Activated CD8-positive, alpha-beta memory T cell treated with anti-CD3 and anti-CD28 coated beads, Interleukin-2, amount 10 ng/mL, durations not matched to agents 7 days and 5 days (primary cell): ENCODE results near the gene ADCY3. TPM values are rescaled to one million over a fixed set of nuclear protein-coding genes. Genes with fewer than 3 reads are reported as not detected.

Source experiments
- ATAC-seq: fragments of 150-1000 bp; cut with Tn5 transposase; one replicate; pipeline ENCODE4 v1.10.0; 2021; ENCODE audit warnings: moderate library complexity
- CTCF ChIA-PET: fragments of 350-600 bp; sonication (Branson Sonifier 250); formaldehyde crosslinking; loops from one replicate; lab custom pipeline; 2021; ENCODE audit warnings: antibody characterized with exemption; lab: Charles Lee
- DNase-seq: peaks from one replicate; pipeline ENCODE4 v3.0.0-alpha.2; 2020
- H3K27ac Mint-ChIP-seq: one replicate; pipeline ENCODE4 v1.8.0; 2021; ENCODE audit warnings: mild to moderate bottlenecking, mixed read lengths
- H3K27me3 Mint-ChIP-seq: one replicate; pipeline ENCODE4 v1.8.0; 2021; ENCODE audit warnings: mixed read lengths
- H3K36me3 Mint-ChIP-seq: one replicate; pipeline ENCODE4 v1.8.0; 2021; ENCODE audit warnings: mild to moderate bottlenecking, mixed read lengths
- H3K4me1 Mint-ChIP-seq: one replicate; pipeline ENCODE4 v1.8.0; 2021; ENCODE audit warnings: mixed read lengths
- H3K4me3 Mint-ChIP-seq: one replicate; pipeline ENCODE4 v1.8.0; 2021; ENCODE audit warnings: mild to moderate bottlenecking, moderate library complexity, mixed read lengths
- H3K9me3 Mint-ChIP-seq: one replicate; pipeline ENCODE4 v1.8.0; 2022; ENCODE audit warnings: low read depth, mixed read lengths
- total RNA-seq, 2 experiments: library from RNA; stranded (reverse); gene quantifications; one replicate each; pipeline ENCODE4 v1.2.3, GENCODE V29; 2021

Gene ADCY3
- total RNA-seq, 2 experiments from 2014 or later, result 81.4 to 85.0 TPM

DNA sequence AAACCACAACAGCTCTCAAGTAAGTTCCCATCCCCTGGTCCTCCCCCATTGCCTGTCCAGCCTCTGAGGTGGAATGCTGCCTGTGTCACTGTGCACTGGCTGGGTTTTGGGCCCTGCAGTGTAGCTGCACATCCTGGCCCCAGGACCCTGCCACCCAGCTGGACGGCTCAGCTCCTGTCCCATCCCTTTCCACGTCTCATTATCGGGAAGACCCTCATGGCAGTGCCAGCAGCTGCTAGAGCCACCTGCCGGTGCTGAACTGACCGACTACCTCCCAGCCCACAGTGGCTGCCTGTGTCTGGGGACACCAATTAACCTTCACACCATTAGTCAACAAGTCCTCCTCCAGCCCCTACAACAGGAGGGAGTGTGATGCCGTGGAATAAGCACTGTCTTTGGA, 31.9 kb downstream of the ADCY3 start:
- Mint-ChIP-seq H3K27ac (no peak overlapping the region), H3K27me3 (no peaks in the 10 kb centered on the region), H3K36me3 (peaks cover 21% of the 10 kb centered on the region), H3K4me3 (no peak overlapping the region), H3K9me3 (peaks cover 2% of the 10 kb centered on the region), H3K4me1 (peaks cover 2% of the 10 kb centered on the region)
- ATAC-seq (no peak), DNase-seq (no peak)
- CTCF ChIA-PET, result no interaction called here

DNA sequence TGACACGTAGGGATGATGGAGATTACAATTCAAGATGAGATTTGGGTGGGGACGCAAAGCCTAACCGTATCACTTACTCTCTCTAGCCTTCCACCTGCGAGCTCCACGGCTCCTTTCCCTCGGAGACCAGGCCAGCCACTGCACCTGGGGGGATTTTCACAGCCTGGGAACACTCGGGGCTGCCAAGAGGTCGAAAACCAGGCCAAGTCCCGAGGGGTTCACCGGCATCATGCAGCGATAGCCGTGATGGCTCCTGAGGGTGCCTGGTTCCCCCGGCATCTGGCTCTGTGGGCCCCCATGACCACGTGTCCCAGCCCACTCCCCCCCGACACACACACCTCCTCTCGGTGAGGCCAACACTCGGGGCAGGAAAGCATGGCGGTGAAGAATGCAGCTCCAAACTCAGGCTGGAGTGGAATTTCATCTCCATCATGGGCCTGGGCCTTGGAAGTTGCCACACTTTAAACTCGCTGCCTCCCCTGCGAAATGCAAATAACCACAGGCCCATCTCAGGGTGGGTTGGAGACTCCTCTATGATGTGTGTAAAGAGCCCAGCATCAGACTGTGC, 32.6 kb downstream of the ADCY3 start:
- peaks cover 2% of the 10 kb centered on the region for H3K9me3 Mint-ChIP-seq
- ATAC-seq (no peak), DNase-seq (no peak)
- CTCF ChIA-PET, result no interaction called here
- peaks cover 3% of the 10 kb centered on the region for H3K4me1 Mint-ChIP-seq
- peaks cover 19% of the 10 kb centered on the region for H3K36me3 Mint-ChIP-seq
- H3K27me3 Mint-ChIP-seq, result no peaks in the 10 kb centered on the region
- H3K27ac Mint-ChIP-seq, result no peak overlapping the region
- no peak overlapping the region for H3K4me3 Mint-ChIP-seq

DNA sequence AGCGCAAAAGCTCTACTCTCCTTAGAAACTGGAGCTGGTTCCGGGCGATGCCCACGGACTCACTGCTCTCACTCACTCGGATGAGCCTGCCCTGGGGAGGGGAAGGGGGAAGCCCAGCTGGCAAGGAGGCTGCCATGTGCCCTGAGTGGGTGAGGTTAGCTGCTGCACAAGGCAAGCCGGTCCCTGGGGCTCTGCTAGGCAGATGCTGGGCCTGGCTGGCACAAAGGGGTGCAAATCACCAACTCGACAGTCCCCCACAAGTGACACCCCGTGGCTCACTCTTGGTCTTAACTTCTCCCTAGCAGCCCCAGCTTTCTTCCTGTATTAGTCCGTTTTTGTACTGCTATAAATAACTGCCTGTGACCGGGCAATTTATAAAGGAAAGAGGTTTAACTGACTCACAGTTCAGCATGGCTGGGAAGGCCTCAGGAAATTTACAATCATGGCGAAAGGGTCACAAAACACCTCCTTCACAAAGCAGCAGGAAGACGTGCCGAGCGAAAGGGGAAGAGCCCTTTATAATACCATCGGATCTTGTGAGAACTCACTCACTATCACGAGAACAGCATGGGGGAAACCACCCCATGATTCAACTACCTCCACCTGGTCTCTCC, 33.2 kb downstream of the ADCY3 start:
- CTCF ChIA-PET, result no interaction called here
- Mint-ChIP-seq H3K36me3 (peaks cover 19% of the 10 kb centered on the region), H3K4me3 (no peak overlapping the region), H3K4me1 (peaks cover 7% of the 10 kb centered on the region), H3K9me3 (peaks cover 2% of the 10 kb centered on the region), H3K27ac (no peak overlapping the region), H3K27me3 (no peaks in the 10 kb centered on the region)
- no peak for DNase-seq
- ATAC-seq, result no peak

DNA sequence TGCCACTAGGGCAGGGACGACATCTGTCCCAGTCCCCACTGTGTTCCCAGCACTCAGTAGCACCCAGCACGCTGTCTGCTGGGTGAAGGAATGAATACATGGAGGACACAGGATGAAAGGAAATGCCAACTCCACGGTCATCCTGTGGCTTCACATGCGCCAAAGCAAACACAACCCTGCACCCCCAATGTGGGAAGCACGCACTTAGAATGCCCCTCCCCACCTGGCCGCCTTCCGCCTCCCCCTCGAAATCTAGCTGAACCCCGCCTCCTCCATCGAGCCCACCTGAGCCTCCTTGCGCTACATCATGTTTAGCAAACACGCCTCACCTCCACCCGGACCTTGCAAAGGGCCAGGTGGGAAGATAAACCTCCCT, 33.9 kb downstream of the ADCY3 start:
- H3K9me3 Mint-ChIP-seq, result no peaks in the 10 kb centered on the region
- H3K36me3 Mint-ChIP-seq, result peaks cover 15% of the 10 kb centered on the region
- CTCF ChIA-PET, result no interaction called here
- H3K27me3 Mint-ChIP-seq, result no peaks in the 10 kb centered on the region
- DNase-seq (no peak), ATAC-seq (no peak)
- H3K4me3 Mint-ChIP-seq, result no peak overlapping the region
- no peak overlapping the region for H3K27ac Mint-ChIP-seq
- peaks cover 8% of the 10 kb centered on the region for H3K4me1 Mint-ChIP-seq

DNA sequence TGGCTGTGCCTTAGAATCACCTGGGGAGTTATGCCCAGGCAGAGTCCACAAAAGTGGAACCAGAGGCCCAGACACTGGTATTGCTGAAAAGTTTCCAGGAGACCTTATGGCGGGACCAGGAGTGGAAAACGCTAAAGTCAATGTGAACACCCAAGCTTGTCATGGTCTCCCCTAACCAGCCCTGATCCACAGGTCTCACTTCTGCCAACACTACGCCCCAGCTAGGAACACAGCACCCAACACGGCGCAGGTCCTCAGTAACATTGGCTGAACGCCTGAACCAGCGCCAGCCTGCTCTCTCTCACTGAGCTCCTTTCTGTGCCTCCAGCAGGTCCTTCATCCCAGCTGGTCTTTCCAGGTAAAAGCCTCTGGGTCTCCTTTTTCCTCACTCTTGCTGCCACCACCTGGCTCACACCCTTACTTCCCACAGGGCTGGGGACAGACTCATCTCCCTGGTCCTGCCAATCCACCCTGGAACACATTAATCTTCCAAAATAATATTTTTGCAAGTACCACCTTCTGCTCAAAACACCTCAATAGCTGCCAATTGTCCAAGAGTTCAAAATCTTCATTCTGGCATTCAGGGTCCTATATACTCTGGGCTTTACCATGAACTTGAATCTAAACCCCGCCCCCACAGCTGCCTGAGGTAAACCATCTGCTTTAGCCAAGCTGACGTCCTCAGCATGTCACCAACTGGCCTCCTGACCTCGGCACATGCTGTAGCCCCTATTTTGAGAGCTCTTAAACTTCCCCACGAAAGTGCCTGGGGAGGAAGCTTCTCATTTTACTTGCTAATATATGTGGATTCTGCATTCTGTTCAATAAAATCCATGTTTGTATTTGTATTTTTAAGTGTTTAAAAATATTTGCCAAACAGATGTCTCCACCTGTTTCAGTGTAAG, 34.6 kb downstream of the ADCY3 start:
- Mint-ChIP-seq H3K27me3 (no peaks in the 10 kb centered on the region), H3K4me1 (peaks cover 11% of the 10 kb centered on the region), H3K4me3 (no peak overlapping the region), H3K9me3 (no peaks in the 10 kb centered on the region), H3K36me3 (peaks cover 15% of the 10 kb centered on the region), H3K27ac (no peak overlapping the region)
- DNase-seq, result no peak
- CTCF ChIA-PET, result interaction anchor here (0.9 kb wide), 1 partner anchor 8 kb away, joined by 4 read pairs; no protein-coding TSS in a partner anchor
- ATAC-seq, result no peak

DNA sequence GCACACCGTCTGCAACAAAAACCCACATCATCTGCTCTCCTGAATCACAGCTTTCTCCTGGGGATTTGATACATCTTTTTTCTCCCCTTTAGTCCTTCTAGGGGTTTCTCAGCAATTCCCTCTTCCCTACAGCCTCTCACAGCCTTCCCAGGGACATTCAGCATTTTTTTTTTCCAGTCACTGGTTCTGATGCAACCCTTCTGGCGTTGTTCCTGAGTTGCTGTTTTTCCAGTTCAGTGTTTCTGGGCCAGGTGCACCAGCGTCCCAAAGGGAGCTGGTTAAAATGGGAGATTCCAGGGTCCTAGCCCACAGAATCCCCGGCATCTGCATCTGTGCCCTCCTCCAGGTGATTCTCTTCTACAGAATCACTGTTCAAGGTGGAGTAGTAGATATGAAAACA, 36.1 kb downstream of the ADCY3 start:
- Mint-ChIP-seq H3K27me3 (no peaks in the 10 kb centered on the region), H3K4me1 (peaks cover 11% of the 10 kb centered on the region), H3K36me3 (peaks cover 12% of the 10 kb centered on the region), H3K27ac (peak overlapping the region; percentile 2), H3K9me3 (no peaks in the 10 kb centered on the region), H3K4me3 (no peak overlapping the region)
- DNase-seq (no peak), ATAC-seq (no peak)
- CTCF ChIA-PET, result no interaction called here

DNA sequence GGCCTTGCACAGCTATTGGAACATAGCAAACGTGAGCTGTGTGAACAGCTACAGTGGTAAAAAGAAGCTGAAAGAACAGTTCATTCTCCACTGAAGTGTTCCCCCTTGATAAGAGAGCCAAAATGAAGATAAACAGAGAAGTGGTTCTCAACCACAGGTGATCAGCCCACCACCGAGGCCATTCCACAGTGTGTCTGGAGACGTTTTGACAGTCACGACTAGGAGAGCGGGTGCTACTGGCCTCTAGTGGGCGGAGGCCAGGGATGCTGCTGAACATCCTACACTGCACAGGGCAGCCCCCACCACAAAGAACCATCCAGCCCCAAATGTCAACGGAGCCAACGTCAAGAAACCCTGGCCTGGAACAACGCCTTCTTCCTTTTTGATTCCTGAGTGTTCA, 38.4 kb downstream of the ADCY3 start:
- ATAC-seq (no peak), DNase-seq (no peak)
- Mint-ChIP-seq H3K9me3 (no peaks in the 10 kb centered on the region), H3K27ac (no peak overlapping the region), H3K27me3 (no peaks in the 10 kb centered on the region), H3K4me1 (peaks cover 11% of the 10 kb centered on the region), H3K36me3 (peaks cover 6% of the 10 kb centered on the region), H3K4me3 (no peak overlapping the region)
- CTCF ChIA-PET, result no interaction called here

DNA sequence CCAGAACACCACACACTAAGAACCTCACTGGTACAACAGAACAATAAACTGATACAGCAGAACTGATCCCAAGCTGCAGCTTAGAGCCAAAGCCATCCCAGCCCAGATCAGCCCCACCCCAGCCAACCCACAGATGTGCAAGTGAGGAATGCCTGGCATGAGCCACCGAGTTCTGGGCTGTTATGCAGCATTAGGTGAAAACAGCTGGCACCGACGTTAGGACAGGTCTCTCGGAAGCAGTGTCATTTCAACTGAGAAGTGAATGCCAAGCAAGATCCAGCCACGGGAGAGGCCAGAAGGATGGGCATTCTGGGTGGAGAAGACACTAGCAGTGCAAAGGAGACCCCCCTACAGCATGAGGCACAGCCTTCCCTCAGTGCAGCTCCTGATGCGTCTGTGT, 38.9 kb downstream of the ADCY3 start:
- Mint-ChIP-seq H3K4me1 (peaks cover 11% of the 10 kb centered on the region), H3K4me3 (no peak overlapping the region), H3K27me3 (no peaks in the 10 kb centered on the region), H3K36me3 (peaks cover 6% of the 10 kb centered on the region), H3K9me3 (no peaks in the 10 kb centered on the region), H3K27ac (no peak overlapping the region)
- ATAC-seq (no peak), DNase-seq (no peak)
- CTCF ChIA-PET, result no interaction called here

DNA sequence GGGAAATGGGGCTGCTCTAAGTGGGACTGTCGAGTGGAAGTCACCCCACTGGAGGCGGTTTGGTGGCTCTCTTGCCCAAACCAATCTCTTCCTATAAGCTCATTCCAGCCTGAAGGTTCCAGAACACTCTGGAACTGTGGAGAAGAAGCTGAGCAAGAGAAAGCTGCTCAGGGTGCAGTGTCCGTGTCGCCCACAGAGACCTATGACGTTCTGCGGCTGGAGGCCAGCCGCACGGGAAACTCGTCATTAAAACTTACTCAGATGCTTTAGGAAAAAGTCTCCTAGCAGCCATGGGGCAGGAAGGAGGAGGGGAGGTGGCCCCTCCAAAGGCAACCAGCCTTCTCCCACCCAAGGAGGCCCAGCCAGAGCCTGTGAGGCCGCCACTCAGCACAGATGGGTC, 41.7 kb downstream of the ADCY3 start:
- no peak overlapping the region for H3K4me3 Mint-ChIP-seq
- peaks cover 9% of the 10 kb centered on the region for H3K4me1 Mint-ChIP-seq
- ATAC-seq (no peak), DNase-seq (no peak)
- no peak overlapping the region for H3K27ac Mint-ChIP-seq
- CTCF ChIA-PET, result no interaction called here
- no peaks in the 10 kb centered on the region for H3K27me3 Mint-ChIP-seq
- no peaks in the 10 kb centered on the region for H3K9me3 Mint-ChIP-seq
- peaks cover 3% of the 10 kb centered on the region for H3K36me3 Mint-ChIP-seq

DNA sequence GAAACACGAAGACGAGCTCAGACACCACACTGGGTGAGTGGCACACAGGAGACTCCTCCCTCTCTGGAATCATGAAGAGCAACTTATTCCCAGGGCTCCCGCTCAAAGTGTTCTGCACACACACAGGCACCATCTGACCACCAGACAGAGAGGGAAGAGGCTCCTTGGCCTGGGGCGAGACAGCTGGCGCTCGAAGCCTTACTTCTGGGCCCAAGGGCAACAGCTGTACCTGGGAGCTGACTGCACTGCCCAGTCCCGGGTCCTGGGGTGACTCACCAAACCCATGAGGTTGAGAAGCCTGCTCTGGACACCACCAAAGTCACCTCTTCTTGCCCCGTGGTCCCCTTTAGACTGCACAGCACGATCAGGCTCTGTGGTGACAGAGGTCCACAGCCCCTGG, 42.4 kb downstream of the ADCY3 start:
- H3K4me3 Mint-ChIP-seq, result no peak overlapping the region
- peaks cover 3% of the 10 kb centered on the region for H3K36me3 Mint-ChIP-seq

DNA sequence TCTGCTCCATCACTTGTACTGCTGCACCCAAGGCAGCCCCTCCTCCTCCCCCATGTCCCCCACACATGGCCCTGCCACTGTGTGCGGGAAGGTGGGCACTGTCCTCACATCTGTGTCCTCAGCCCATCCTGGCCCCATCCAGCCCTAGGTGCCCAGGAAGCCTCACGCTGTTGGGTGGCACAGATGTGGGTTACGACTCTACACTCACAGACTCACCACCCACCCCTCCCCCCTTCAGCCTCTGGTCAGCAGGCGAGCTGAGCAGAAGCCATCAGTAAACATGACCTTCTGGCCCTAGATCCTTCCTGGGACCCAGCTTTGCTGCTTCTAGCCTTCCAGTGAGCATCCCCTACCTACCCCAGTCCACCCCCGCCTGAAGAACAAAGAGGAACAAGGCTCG, 43.0 kb downstream of the ADCY3 start:
- DNase-seq, result no peak
- H3K27me3 Mint-ChIP-seq, result no peaks in the 10 kb centered on the region
- H3K36me3 Mint-ChIP-seq, result peaks cover 3% of the 10 kb centered on the region
- H3K4me1 Mint-ChIP-seq, result peaks cover 7% of the 10 kb centered on the region
- H3K4me3 Mint-ChIP-seq, result no peak overlapping the region
- H3K27ac Mint-ChIP-seq, result no peak overlapping the region
- no peaks in the 10 kb centered on the region for H3K9me3 Mint-ChIP-seq
- ATAC-seq, result no peak
- CTCF ChIA-PET, result interaction anchor here (1.2 kb wide), 1 partner anchor 8 kb away, joined by 4 read pairs; no protein-coding TSS in a partner anchor

More for the DNA sequence above, 42.4 kb downstream of the ADCY3 start:
- Mint-ChIP-seq H3K27me3 (no peaks in the 10 kb centered on the region), H3K9me3 (no peaks in the 10 kb centered on the region), H3K4me1 (peaks cover 9% of the 10 kb centered on the region), H3K27ac (no peak overlapping the region)
- ATAC-seq, result no peak
- CTCF ChIA-PET, result interaction anchor here (1.2 kb wide), 1 partner anchor 8 kb away, joined by 4 read pairs; no protein-coding TSS in a partner anchor
- DNase-seq, result no peak

DNA sequence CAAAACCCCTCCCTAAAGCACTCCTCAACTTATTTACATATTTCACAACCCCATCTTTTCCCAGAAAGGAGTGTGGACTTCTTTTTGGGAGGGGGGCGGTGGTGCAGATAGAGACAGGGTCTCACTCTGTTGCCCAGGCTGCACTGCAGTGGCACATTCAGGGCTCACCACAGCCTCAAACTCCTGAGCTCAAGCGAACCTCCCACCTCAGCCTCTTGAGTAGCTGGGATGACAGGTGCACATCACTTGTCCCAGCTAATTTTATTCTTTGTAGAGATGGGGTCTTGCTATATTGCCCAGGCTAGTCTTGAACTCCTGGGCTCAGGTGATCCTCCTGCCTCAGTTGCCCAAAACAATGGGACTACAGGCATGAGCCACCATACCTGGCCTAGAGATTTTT, 44.1 kb downstream of the ADCY3 start:
- CTCF ChIA-PET, result no interaction called here

DNA sequence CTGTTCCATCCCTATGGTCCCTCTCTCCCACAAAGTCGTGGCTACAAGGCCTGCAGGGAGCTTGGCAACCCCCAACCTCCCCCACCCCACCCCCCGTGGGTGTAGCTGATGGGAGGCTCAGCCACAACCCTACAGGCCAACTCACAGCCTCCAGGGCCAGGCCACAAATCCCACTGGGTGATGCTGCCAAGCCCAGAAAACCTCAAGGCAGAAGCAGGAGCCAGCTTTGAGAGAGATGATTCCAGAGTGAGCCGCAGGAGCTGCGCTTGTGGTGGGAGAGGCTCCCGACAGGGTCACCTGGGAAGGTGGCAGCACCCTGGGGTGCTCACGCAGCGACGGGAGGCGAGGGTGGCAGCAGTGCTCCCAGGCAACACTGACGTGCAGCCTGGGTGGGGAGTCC, 44.8 kb downstream of the ADCY3 start:
- H3K27ac Mint-ChIP-seq, result no peak overlapping the region
- no peaks in the 10 kb centered on the region for H3K27me3 Mint-ChIP-seq
- no peak overlapping the region for H3K4me3 Mint-ChIP-seq
- no peaks in the 10 kb centered on the region for H3K9me3 Mint-ChIP-seq
- CTCF ChIA-PET, result no interaction called here
- H3K4me1 Mint-ChIP-seq, result no peaks in the 10 kb centered on the region
- ATAC-seq, result no peak
- peaks cover 1% of the 10 kb centered on the region for H3K36me3 Mint-ChIP-seq
- DNase-seq, result no peak

More for the DNA sequence above, 44.1 kb downstream of the ADCY3 start:
- Mint-ChIP-seq H3K9me3 (no peaks in the 10 kb centered on the region), H3K4me3 (no peak overlapping the region), H3K4me1 (peaks cover under 1% of the 10 kb centered on the region), H3K27ac (no peak overlapping the region), H3K36me3 (peaks cover 1% of the 10 kb centered on the region), H3K27me3 (no peaks in the 10 kb centered on the region)
- ATAC-seq (no peak), DNase-seq (no peak)

DNA sequence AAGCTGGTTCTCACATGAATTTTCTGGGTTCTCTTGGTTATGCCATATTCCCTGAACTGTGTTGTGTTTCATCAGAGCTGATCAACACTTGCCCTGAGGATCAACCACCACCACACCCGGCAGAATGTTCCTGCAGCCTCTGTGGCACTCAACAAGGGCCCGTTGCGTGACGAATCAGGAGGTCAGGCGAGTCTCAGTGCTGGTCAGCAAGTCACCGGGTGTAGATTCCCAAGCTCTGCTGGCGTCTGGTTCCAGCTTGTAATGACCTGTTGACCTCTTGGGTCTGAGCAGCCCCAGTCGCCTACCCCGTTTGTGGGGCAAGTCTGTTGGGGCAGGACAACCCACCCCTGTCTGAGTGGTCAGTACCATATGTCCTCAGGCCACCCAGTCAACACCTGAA, 46.0 kb downstream of the ADCY3 start:
- DNase-seq, result no peak
- no peak for ATAC-seq
- no peak overlapping the region for H3K27ac Mint-ChIP-seq
- CTCF ChIA-PET, result no interaction called here
- peaks cover 1% of the 10 kb centered on the region for H3K36me3 Mint-ChIP-seq
- no peaks in the 10 kb centered on the region for H3K4me1 Mint-ChIP-seq
- H3K4me3 Mint-ChIP-seq, result no peak overlapping the region
- H3K9me3 Mint-ChIP-seq, result no peaks in the 10 kb centered on the region
- no peaks in the 10 kb centered on the region for H3K27me3 Mint-ChIP-seq
